Measurements from ENCODE around the gene PCSK6.

The PCSK6 gene

GRCh38 chr15:101372960-101373525 is 116.5 kb downstream of the PCSK6 start:
- H3K36me3 ChIP-seq (ENCODE audit: control insufficient read depth, insufficient read depth, low read length), result no peaks in the 10 kb centered on the region
- H3K27me3 ChIP-seq (replicated peaks; ENCODE audit: control insufficient read depth, insufficient read depth, low read length), result no peaks in the 10 kb centered on the region; the same call in 1 of the 2 replicates
- no peak for TF ChIP-seq CTCF (IDR thresholded peaks at IDR 0.05; ENCODE audit: insufficient read depth, low read length, poor library complexity, severe bottlenecking)
- no peak overlapping the region for H3K4me3 ChIP-seq (replicated peaks; ENCODE audit: low read depth, low read length)
- DNase-seq (ENCODE audit: extremely low read depth, insufficient read length), result no peak

GRCh38 chr15:101372149-101372577 is 117.3 kb downstream of the PCSK6 start:
- DNase-seq (ENCODE audit: extremely low read depth, insufficient read length), result no peak
- no peak for TF ChIP-seq CTCF (IDR thresholded peaks at IDR 0.05; ENCODE audit: insufficient read depth, low read length, poor library complexity, severe bottlenecking)
- no peak overlapping the region for H3K4me3 ChIP-seq (replicated peaks; ENCODE audit: low read depth, low read length)
- no peaks in the 10 kb centered on the region for H3K36me3 ChIP-seq (ENCODE audit: control insufficient read depth, insufficient read depth, low read length)
- no peaks in the 10 kb centered on the region; the same call in none of the 2 replicates for H3K27me3 ChIP-seq (replicated peaks; ENCODE audit: control insufficient read depth, insufficient read depth, low read length)

- TF ChIP-seq CTCF (IDR thresholded peaks at IDR 0.05; ENCODE audit: insufficient read depth, low read length, poor library complexity, severe bottlenecking), result no peak
- DNase-seq (ENCODE audit: extremely low read depth, insufficient read length), result no peak
These were observed 118.0 kb downstream of the PCSK6 start for GRCh38 chr15:101371519-101371918.

GRCh38 chr15:101371081-101371480 is 118.4 kb downstream of the PCSK6 start:
- no peak for TF ChIP-seq CTCF (IDR thresholded peaks at IDR 0.05; ENCODE audit: insufficient read depth, low read length, poor library complexity, severe bottlenecking)
- Histone ChIP-seq H3K27me3 (replicated peaks; ENCODE audit: control insufficient read depth, insufficient read depth, low read length) (no peaks in the 10 kb centered on the region; the same call in none of the 2 replicates), H3K36me3 (ENCODE audit: control insufficient read depth, insufficient read depth, low read length) (no peaks in the 10 kb centered on the region), H3K4me3 (replicated peaks; ENCODE audit: low read depth, low read length) (no peak overlapping the region)
- no peak for DNase-seq (ENCODE audit: extremely low read depth, insufficient read length)

More at GRCh38 chr15:101371519-101371918, 118.0 kb downstream of the PCSK6 start:
- H3K27me3 ChIP-seq (replicated peaks; ENCODE audit: control insufficient read depth, insufficient read depth, low read length), result no peaks in the 10 kb centered on the region; the same call in none of the 2 replicates
- H3K4me3 ChIP-seq (replicated peaks; ENCODE audit: low read depth, low read length), result no peak overlapping the region
- no peaks in the 10 kb centered on the region for H3K36me3 ChIP-seq (ENCODE audit: control insufficient read depth, insufficient read depth, low read length)

GRCh38 chr15:101370330-101371024 is 119.0 kb downstream of the PCSK6 start:
- TF ChIP-seq CTCF (IDR thresholded peaks at IDR 0.05; ENCODE audit: insufficient read depth, low read length, poor library complexity, severe bottlenecking), result no peak

More at GRCh38 chr15:101370330-101371024, 119.0 kb downstream of the PCSK6 start:
- no peak for DNase-seq (ENCODE audit: extremely low read depth, insufficient read length)
- Histone ChIP-seq H3K27me3 (replicated peaks; ENCODE audit: control insufficient read depth, insufficient read depth, low read length) (no peaks in the 10 kb centered on the region; the same call in none of the 2 replicates), H3K36me3 (ENCODE audit: control insufficient read depth, insufficient read depth, low read length) (no peaks in the 10 kb centered on the region), H3K4me3 (replicated peaks; ENCODE audit: low read depth, low read length) (no peak overlapping the region)

Data from GM06990 (cell line).